ENCODE measurements around the gene PPP1R18. TPM values are rescaled to one million over a fixed set of nuclear protein-coding genes. Genes with fewer than 3 reads are reported as not detected.

Gene PPP1R18
- total RNA-seq, 1 donor from 2014 or later: 87.0 TPM

GRCh38 chr6:30689022-30689865, 2.8 kb upstream of the PPP1R18 start:
- no peak for DNase-seq (ENCODE audit: low spot score)

- no peak for DNase-seq (ENCODE audit: low spot score)
Observed at GRCh38 chr6:30688569-30688968, 2.1 kb upstream of the PPP1R18 start.

GRCh38 chr6:30687659-30688431, 1.4 kb upstream of the PPP1R18 start:
- no peak for DNase-seq (ENCODE audit: low spot score)

- peak; percentile 99 for DNase-seq (ENCODE audit: low spot score)
Observed at GRCh38 chr6:30686908-30687658, 638 bp upstream of the PPP1R18 start.

- no peak for DNase-seq (ENCODE audit: low spot score)
Observed at GRCh38 chr6:30685157-30686008, 1.1 kb downstream of the PPP1R18 start.

- DNase-seq (ENCODE audit: low spot score): no peak
Observed at GRCh38 chr6:30684386-30685156, 1.9 kb downstream of the PPP1R18 start.

GRCh38 chr6:30683980-30684338, 2.5 kb downstream of the PPP1R18 start:
- no peak for DNase-seq (ENCODE audit: low spot score)

GRCh38 chr6:30683183-30683979, 3.1 kb downstream of the PPP1R18 start:
- no peak for DNase-seq (ENCODE audit: low spot score)

- peak; percentile 94 for DNase-seq (ENCODE audit: low spot score)
Observed at GRCh38 chr6:30682143-30683117, 4.0 kb downstream of the PPP1R18 start.

GRCh38 chr6:30681766-30682142, 4.7 kb downstream of the PPP1R18 start:
- no peak for DNase-seq (ENCODE audit: low spot score)

- DNase-seq (ENCODE audit: low spot score): no peak
Observed at GRCh38 chr6:30679765-30680535, 6.5 kb downstream of the PPP1R18 start.

GRCh38 chr6:30678964-30679726, 7.3 kb downstream of the PPP1R18 start:
- DNase-seq (ENCODE audit: low spot score): peak; percentile 97

- DNase-seq (ENCODE audit: low spot score): no peak
Observed at GRCh38 chr6:30676660-30677285, 9.7 kb downstream of the PPP1R18 start.

GRCh38 chr6:30672445-30673253, 13.8 kb downstream of the PPP1R18 start, which contains the start of gene DHX16:
Gene DHX16 (minus strand): TSS chr6:30673006. CDS start chr6:30672841, 165 bp downstream.
- peak; percentile 96 for DNase-seq (ENCODE audit: low spot score)
